GM23338 (cell line): ENCODE results near the gene ABI1. TPM values are rescaled to one million over a fixed set of nuclear protein-coding genes. Genes with fewer than 3 reads are reported as not detected.
A peak's percentile ranks its signal among the peaks of the same experiment; 100 is the strongest.

Source experiments
- ATAC-seq: fragments of 200-7000 bp; cut with Tn5 transposase; 3 replicates; pipeline ENCODE4 v1.9.1; 2020
- DNase-seq: peaks from one replicate; pipeline ENCODE4 v3.0.0-alpha.2; 2015; ENCODE audit warnings: low spot score
- H2AFZ ChIP-seq: fragments of 200-600 bp; sonication (generic); 2 replicates; pipeline ENCODE4 v1.8.0; 2016; ENCODE audit warnings: antibody characterized with exemption, mild to moderate bottlenecking, moderate library complexity
- H3F3A ChIP-seq: fragments of 200-600 bp; sonication (generic); replicated peaks from 2 replicates; pipeline ENCODE4 v1.8.0; 2017; ENCODE audit warnings: antibody characterized with exemption, mixed run types, low read depth
- H3K27ac ChIP-seq: fragments of 200-600 bp; sonication (generic); 2 replicates; pipeline ENCODE4 v1.6.1; 2016; ENCODE audit warnings: low read depth
- H3K27me3 ChIP-seq: fragments of 200-600 bp; sonication (generic); 2 replicates; pipeline ENCODE4 v1.8.0; 2016; ENCODE audit warnings: mild to moderate bottlenecking, mixed run types, moderate library complexity; ENCODE audit not compliant: insufficient read depth
- H3K36me3 ChIP-seq: fragments of 200-600 bp; sonication (generic); 2 replicates; pipeline ENCODE4 v1.8.0; 2016; ENCODE audit warnings: mild to moderate bottlenecking; ENCODE audit not compliant: insufficient read depth
- H3K4me1 ChIP-seq: fragments of 200-600 bp; sonication (generic); 2 replicates; pipeline ENCODE4 v1.8.0; 2016; ENCODE audit warnings: mild to moderate bottlenecking, moderate library complexity; ENCODE audit not compliant: insufficient read depth
- H3K4me2 ChIP-seq: fragments of 200-600 bp; sonication (generic); 2 replicates; pipeline ENCODE4 v1.7.1; 2017; ENCODE audit warnings: mixed run types
- H3K4me3 ChIP-seq: fragments of 200-600 bp; sonication (generic); 2 replicates; pipeline ENCODE4 v1.6.1; 2016; ENCODE audit warnings: mixed run types
- H3K79me2 ChIP-seq: fragments of 200-600 bp; sonication (generic); replicated peaks from 2 replicates; pipeline ENCODE4 v1.8.0; 2017; ENCODE audit warnings: mild to moderate bottlenecking; ENCODE audit not compliant: insufficient read depth
- H3K9me2 ChIP-seq: fragments of 200-600 bp; sonication (generic); 2 replicates; pipeline ENCODE4 v1.8.0; 2017; ENCODE audit not compliant: insufficient read depth
- H4K20me1 ChIP-seq: fragments of 200-600 bp; sonication (generic); replicated peaks from 2 replicates; pipeline ENCODE4 v1.8.0; 2017; ENCODE audit warnings: mild to moderate bottlenecking; ENCODE audit not compliant: insufficient read depth
- H3K27ac Mint-ChIP-seq: 2 replicates; pipeline ENCODE4 v1.8.0; 2020; ENCODE audit warnings: inconsistent platforms, mild to moderate bottlenecking, moderate library complexity, mixed read lengths
- H3K27me3 Mint-ChIP-seq: 3 replicates; pipeline ENCODE4 v1.8.0; 2022; ENCODE audit warnings: low read depth, mild to moderate bottlenecking, moderate library complexity, mixed read lengths, inconsistent platforms; ENCODE audit not compliant: insufficient read depth, poor library complexity
- H3K36me3 Mint-ChIP-seq: 3 replicates; pipeline ENCODE4 v1.8.0; 2021; ENCODE audit warnings: low read depth, mild to moderate bottlenecking, inconsistent platforms, moderate library complexity, mixed read lengths
- H3K4me1 Mint-ChIP-seq: 3 replicates; pipeline ENCODE4 v1.8.0; 2020; ENCODE audit warnings: mild to moderate bottlenecking, inconsistent platforms, mixed read lengths
- H3K4me3 Mint-ChIP-seq: 3 replicates; pipeline ENCODE4 v1.8.0; 2021; ENCODE audit warnings: moderate library complexity, mild to moderate bottlenecking, inconsistent platforms, mixed read lengths
- H3K9me3 Mint-ChIP-seq: 3 replicates; pipeline ENCODE4 v1.8.0; 2020; ENCODE audit warnings: moderate library complexity, mild to moderate bottlenecking, inconsistent platforms, mixed read lengths
- EZH2 ChIP-seq: fragments of 200-600 bp; sonication (generic); IDR thresholded peaks from one replicate; pipeline ENCODE4 v1.8.0; 2017; ENCODE audit warnings: antibody characterized with exemption, mild to moderate bottlenecking, low read depth; ENCODE audit not compliant: unreplicated experiment
- JUNB ChIP-seq: IDR thresholded peaks from one replicate; pipeline ENCODE4 v1.6.1; 2016; ENCODE audit warnings: antibody characterized with exemption; ENCODE audit not compliant: unreplicated experiment
- NANOG ChIP-seq: IDR thresholded peaks from 2 replicates; pipeline ENCODE4 v1.6.1; 2016; ENCODE audit warnings: antibody characterized with exemption, borderline replicate concordance
- POLR2AphosphoS5 ChIP-seq: IDR thresholded peaks from 2 replicates; pipeline ENCODE4 v1.6.1; 2016; ENCODE audit warnings: antibody characterized with exemption, low read depth
- ZNF114 ChIP-seq: fragments of 250-450 bp; sonication (Bioruptor Pico); IDR thresholded peaks from 2 replicates; pipeline ENCODE4 v1.5.0; 2020; ENCODE audit warnings: mild to moderate bottlenecking, moderate library complexity
- ZNF331 ChIP-seq: fragments of 250-450 bp; sonication (Bioruptor Pico); IDR thresholded peaks from 2 replicates; pipeline ENCODE4 v1.5.0; 2020; ENCODE audit warnings: low read depth, mild to moderate bottlenecking, moderate library complexity
- polyA plus RNA-seq: library from polyadenylated mRNA; unstranded; fragments of >200 nt; fragmentation: Nextera tagmentation; extraction: Ambion mirVana; gene quantifications from 2 replicates; pipeline ENCODE4 v1.2.1, GENCODE V29; 2016
- total RNA-seq: library from RNA; depleted of rRNA; stranded (reverse); fragments of >200 nt; shearing (Covaris generic); gene quantifications from 2 replicates; pipeline ENCODE4 v1.2.3, GENCODE V29; 2014
- TF ChIP-seq, protein P1 (sequence below): IDR thresholded peaks from one replicate; pipeline ENCODE4 v1.6.1; 2018; ENCODE audit warnings: antibody characterized with exemption; ENCODE audit not compliant: unreplicated experiment
- TF ChIP-seq, protein P2 (sequence below): fragments of 250-450 bp; sonication (Bioruptor Pico); IDR thresholded peaks from 2 replicates; pipeline ENCODE4 v1.5.0; 2020; ENCODE audit warnings: mild to moderate bottlenecking, moderate library complexity
- TF ChIP-seq, protein P3 (sequence below): IDR thresholded peaks from 2 replicates; pipeline ENCODE4 v1.6.1; 2016; ENCODE audit warnings: antibody characterized with exemption

The ABI1 gene
- total and polyA plus RNA-seq, 2 experiments from 2014 or later = 22.3 to 30.7 TPM

DNA sequence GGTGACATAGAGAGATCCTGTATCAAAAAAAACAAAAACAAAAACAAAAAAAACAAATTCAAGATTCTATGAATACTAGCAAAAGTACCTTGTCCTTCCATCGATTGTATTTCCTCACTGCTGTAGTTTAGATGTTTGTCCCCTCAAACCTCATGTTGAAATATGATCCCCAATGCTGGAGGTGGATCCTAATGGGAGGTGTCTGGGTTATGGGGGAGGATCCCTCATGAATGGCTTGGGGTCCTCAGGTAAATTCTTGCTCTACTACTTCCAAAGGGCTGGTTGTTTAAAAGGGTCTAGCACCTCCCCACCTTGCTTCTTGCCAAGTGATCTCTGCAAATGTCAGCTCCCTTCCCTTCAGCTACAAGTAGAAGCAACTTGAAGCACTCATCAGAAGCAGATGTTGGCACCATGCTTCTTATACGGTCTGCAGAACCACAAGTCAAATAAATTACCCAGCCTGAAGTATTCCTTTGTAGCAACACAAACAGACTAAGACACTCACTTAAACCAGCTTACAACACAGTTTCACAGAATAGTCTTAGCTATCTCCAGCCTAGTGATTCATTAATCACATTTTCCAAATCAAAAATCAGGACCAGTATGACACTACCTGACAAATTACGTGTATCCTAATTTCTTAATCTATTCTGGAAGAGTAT, 20.7 kb downstream of the ABI1 start:
- H2AFZ ChIP-seq = no peak overlapping the region
- TF ChIP-seq ZNF331 (CRISPR knock-in tag) (no peak), JUNB (no peak)
- peaks cover 16% of the 10 kb centered on the region; the same call in 1 of the 2 replicates for H3K4me1 ChIP-seq
- no peak overlapping the region for H3K27ac ChIP-seq
- ATAC-seq (peak; percentile 72), DNase-seq (peak; percentile 49)
- H4K20me1 ChIP-seq = peaks cover 26% of the 10 kb centered on the region
- H3K27me3 ChIP-seq = no peaks in the 10 kb centered on the region
- no peaks in the 10 kb centered on the region for H3F3A ChIP-seq
- peaks cover 4% of the 10 kb centered on the region for H3K27me3 Mint-ChIP-seq
- no peaks in the 10 kb centered on the region for H3K9me3 Mint-ChIP-seq
- no peaks in the 10 kb centered on the region for H3K9me2 ChIP-seq
- no peak overlapping the region; the same call in 2 of the 3 replicates for H3K4me3 Mint-ChIP-seq
- no peak overlapping the region for H3K4me3 ChIP-seq
- no peaks in the 10 kb centered on the region for H3K36me3 ChIP-seq
- H3K4me1 Mint-ChIP-seq = peaks cover 31% of the 10 kb centered on the region
- H3K79me2 ChIP-seq = peaks cover 99% of the 10 kb centered on the region
- H3K4me2 ChIP-seq = peak overlapping the region; percentile 54; the same call in 1 of the 2 replicates
- H3K27ac Mint-ChIP-seq = peak overlapping the region; percentile 11; the same call in 1 of the 2 replicates
- peaks cover 8% of the 10 kb centered on the region; the same call in 2 of the 3 replicates for H3K36me3 Mint-ChIP-seq

DNA sequence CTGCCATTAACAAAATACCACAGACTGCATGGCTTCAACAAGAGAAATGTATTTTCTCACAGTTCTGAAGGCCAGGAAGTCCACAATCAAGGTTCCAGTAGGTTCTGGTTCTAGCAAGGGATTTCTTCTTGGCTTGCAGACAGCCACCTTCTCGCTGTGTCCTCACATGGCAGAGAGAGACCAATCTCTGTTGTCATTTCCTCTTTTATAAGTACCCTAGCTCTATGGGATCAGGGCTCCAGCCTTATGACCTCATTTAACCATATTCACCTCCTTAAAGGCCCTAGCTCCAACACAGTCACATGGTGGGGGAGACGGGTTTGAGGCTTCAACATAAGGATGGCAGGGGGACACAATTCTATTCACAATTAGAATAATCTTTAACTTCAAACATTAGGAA, 23.6 kb downstream of the ABI1 start:
- peaks cover 25% of the 10 kb centered on the region for H3K4me1 Mint-ChIP-seq
- Histone ChIP-seq H3K79me2 (peaks cover 100% of the 10 kb centered on the region), H3K4me3 (no peak overlapping the region), H4K20me1 (peaks cover 31% of the 10 kb centered on the region), H3K27ac (no peak overlapping the region; the same call in 1 of the 2 replicates), H3K4me1 (peaks cover 6% of the 10 kb centered on the region; the same call in 1 of the 2 replicates), H3K9me2 (no peaks in the 10 kb centered on the region), H2AFZ (no peak overlapping the region), H3F3A (no peaks in the 10 kb centered on the region), H3K4me2 (no peak overlapping the region), H3K36me3 (no peaks in the 10 kb centered on the region), H3K27me3 (no peaks in the 10 kb centered on the region)
- DNase-seq = no peak
- H3K27ac Mint-ChIP-seq = no peak overlapping the region
- H3K36me3 Mint-ChIP-seq = peaks cover 9% of the 10 kb centered on the region; the same call in 2 of the 3 replicates
- no peaks in the 10 kb centered on the region; the same call in 2 of the 3 replicates for H3K9me3 Mint-ChIP-seq
- peaks cover 4% of the 10 kb centered on the region for H3K27me3 Mint-ChIP-seq
- ATAC-seq = no peak
- H3K4me3 Mint-ChIP-seq = no peak overlapping the region
- TF ChIP-seq POLR2AphosphoS5 (no peak), NANOG (no peak), ZNF331 (CRISPR knock-in tag) (no peak), ZNF114 (CRISPR knock-in tag) (no peak), EZH2 (no peak)
- TF ChIP-seq, protein P1, sequence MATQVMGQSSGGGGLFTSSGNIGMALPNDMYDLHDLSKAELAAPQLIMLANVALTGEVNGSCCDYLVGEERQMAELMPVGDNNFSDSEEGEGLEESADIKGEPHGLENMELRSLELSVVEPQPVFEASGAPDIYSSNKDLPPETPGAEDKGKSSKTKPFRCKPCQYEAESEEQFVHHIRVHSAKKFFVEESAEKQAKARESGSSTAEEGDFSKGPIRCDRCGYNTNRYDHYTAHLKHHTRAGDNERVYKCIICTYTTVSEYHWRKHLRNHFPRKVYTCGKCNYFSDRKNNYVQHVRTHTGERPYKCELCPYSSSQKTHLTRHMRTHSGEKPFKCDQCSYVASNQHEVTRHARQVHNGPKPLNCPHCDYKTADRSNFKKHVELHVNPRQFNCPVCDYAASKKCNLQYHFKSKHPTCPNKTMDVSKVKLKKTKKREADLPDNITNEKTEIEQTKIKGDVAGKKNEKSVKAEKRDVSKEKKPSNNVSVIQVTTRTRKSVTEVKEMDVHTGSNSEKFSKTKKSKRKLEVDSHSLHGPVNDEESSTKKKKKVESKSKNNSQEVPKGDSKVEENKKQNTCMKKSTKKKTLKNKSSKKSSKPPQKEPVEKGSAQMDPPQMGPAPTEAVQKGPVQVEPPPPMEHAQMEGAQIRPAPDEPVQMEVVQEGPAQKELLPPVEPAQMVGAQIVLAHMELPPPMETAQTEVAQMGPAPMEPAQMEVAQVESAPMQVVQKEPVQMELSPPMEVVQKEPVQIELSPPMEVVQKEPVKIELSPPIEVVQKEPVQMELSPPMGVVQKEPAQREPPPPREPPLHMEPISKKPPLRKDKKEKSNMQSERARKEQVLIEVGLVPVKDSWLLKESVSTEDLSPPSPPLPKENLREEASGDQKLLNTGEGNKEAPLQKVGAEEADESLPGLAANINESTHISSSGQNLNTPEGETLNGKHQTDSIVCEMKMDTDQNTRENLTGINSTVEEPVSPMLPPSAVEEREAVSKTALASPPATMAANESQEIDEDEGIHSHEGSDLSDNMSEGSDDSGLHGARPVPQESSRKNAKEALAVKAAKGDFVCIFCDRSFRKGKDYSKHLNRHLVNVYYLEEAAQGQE = no peak
- TF ChIP-seq, protein P2, sequence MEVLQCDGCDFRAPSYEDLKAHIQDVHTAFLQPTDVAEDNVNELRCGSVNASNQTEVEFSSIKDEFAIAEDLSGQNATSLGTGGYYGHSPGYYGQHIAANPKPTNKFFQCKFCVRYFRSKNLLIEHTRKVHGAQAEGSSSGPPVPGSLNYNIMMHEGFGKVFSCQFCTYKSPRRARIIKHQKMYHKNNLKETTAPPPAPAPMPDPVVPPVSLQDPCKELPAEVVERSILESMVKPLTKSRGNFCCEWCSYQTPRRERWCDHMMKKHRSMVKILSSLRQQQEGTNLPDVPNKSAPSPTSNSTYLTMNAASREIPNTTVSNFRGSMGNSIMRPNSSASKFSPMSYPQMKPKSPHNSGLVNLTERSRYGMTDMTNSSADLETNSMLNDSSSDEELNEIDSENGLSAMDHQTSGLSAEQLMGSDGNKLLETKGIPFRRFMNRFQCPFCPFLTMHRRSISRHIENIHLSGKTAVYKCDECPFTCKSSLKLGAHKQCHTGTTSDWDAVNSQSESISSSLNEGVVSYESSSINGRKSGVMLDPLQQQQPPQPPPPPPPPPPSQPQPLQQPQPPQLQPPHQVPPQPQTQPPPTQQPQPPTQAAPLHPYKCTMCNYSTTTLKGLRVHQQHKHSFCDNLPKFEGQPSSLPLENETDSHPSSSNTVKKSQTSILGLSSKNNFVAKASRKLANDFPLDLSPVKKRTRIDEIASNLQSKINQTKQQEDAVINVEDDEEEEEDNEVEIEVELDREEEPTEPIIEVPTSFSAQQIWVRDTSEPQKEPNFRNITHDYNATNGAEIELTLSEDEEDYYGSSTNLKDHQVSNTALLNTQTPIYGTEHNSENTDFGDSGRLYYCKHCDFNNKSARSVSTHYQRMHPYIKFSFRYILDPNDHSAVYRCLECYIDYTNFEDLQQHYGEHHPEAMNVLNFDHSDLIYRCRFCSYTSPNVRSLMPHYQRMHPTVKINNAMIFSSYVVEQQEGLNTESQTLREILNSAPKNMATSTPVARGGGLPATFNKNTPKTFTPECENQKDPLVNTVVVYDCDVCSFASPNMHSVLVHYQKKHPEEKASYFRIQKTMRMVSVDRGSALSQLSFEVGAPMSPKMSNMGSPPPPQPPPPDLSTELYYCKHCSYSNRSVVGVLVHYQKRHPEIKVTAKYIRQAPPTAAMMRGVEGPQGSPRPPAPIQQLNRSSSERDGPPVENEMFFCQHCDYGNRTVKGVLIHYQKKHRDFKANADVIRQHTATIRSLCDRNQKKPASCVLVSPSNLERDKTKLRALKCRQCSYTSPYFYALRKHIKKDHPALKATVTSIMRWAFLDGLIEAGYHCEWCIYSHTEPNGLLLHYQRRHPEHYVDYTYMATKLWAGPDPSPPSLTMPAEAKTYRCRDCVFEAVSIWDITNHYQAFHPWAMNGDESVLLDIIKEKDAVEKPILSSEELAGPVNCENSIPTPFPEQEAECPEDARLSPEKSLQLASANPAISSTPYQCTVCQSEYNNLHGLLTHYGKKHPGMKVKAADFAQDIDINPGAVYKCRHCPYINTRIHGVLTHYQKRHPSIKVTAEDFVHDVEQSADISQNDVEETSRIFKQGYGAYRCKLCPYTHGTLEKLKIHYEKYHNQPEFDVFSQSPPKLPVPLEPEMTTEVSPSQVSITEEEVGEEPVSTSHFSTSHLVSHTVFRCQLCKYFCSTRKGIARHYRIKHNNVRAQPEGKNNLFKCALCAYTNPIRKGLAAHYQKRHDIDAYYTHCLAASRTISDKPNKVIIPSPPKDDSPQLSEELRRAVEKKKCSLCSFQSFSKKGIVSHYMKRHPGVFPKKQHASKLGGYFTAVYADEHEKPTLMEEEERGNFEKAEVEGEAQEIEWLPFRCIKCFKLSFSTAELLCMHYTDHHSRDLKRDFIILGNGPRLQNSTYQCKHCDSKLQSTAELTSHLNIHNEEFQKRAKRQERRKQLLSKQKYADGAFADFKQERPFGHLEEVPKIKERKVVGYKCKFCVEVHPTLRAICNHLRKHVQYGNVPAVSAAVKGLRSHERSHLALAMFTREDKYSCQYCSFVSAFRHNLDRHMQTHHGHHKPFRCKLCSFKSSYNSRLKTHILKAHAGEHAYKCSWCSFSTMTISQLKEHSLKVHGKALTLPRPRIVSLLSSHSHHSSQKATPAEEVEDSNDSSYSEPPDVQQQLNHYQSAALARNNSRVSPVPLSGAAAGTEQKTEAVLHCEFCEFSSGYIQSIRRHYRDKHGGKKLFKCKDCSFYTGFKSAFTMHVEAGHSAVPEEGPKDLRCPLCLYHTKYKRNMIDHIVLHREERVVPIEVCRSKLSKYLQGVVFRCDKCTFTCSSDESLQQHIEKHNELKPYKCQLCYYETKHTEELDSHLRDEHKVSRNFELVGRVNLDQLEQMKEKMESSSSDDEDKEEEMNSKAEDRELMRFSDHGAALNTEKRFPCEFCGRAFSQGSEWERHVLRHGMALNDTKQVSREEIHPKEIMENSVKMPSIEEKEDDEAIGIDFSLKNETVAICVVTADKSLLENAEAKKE (CRISPR knock-in tag) = no peak
- TF ChIP-seq, protein P3, sequence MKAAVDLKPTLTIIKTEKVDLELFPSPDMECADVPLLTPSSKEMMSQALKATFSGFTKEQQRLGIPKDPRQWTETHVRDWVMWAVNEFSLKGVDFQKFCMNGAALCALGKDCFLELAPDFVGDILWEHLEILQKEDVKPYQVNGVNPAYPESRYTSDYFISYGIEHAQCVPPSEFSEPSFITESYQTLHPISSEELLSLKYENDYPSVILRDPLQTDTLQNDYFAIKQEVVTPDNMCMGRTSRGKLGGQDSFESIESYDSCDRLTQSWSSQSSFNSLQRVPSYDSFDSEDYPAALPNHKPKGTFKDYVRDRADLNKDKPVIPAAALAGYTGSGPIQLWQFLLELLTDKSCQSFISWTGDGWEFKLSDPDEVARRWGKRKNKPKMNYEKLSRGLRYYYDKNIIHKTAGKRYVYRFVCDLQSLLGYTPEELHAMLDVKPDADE = no peak
